Umbilical cord (tissue), 2 donors: ENCODE results near the gene PIK3C3. TPM values are rescaled to one million over a fixed set of nuclear protein-coding genes. Genes with fewer than 3 reads are reported as not detected.
A peak's percentile ranks its signal among the peaks of the same experiment; 100 is the strongest.
"Not testable (repeated sequence)": the region's sequence is repeated elsewhere in the genome, so short reads cannot be mapped to it uniquely, and the experiment has no call there.

Source experiments
- DNase-seq: peaks from one replicate; pipeline ENCODE4 v3.0.0-alpha.2; 2015; ENCODE audit warnings: low spot score
- total RNA-seq: library from RNA; depleted of rRNA; stranded (reverse); fragments of >200 nt; gene quantifications from one replicate; pipeline ENCODE4 v1.2.3, GENCODE V29; 2014; ENCODE audit warnings: low replicate concordance; ENCODE audit not compliant: insufficient read depth

PIK3C3 gene
- total RNA-seq, 1 donor from 2014 or later: 83.8 TPM

- DNase-seq: no peak
These were observed 69.1 kb downstream of the PIK3C3 start for GRCh38 chr18:42024131-42024530.

GRCh38 chr18:42025491-42025890 is 70.5 kb downstream of the PIK3C3 start:
- DNase-seq: no peak

DNA sequence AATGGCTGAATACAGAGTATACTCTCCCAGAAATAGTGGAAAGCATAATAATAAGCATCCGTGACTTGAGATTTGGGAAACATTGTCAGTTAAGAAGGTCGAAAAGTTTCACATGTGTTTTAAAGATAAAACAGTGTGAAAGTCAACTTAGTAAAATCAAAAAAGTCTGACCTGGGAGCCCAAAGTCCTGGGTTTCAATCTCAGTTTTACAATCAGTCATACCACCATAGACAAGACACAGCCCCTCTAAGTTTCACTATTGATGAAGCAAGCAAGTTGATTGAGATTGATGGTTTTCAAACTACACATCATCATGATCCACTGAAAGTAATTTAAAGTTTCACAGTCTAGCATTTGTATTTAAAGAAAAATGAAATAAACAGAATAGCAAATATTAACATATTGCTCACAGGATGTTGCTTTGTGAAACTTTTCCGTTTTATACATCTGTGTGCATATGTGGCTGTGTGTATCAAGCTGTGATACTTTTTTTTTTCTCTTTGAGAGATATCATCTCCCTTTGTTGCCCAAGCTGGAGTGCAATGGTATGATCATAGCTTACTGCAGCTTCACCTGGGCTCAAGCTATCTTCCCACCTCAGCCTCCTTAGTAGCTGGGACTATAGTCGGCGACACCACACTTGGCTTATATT is 71.1 kb downstream of the PIK3C3 start:
- DNase-seq: no peak

DNA sequence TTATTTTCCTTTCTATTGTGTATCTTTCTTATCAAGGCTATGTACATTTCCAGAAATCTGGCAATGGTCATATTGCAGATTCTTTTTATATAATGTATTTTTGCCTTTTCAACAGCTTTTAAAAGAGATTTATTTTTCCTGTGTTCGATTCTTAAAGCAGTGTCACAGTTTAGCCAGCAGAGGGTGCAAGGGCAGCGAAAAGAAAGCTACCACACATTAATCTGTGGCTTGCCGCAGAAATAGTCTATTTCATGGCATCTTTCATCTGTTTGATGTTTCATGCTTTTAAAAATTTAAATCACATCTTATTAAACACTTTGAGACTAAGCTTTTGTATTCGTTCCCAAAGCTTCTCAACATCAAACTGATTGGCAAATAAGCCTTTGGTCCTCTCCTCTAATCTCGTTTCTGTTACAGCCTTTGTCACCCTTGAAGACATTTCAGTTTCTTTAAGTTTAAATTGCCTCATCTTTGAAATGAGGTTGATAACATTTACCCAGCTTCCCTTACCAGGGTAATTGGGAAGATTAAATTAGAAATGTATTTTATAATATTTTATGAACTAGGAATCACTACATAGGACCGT is 73.3 kb downstream of the PIK3C3 start:
- peak; percentile 45 for DNase-seq

GRCh38 chr18:42029092-42029491 is 74.1 kb downstream of the PIK3C3 start:
- DNase-seq: no peak

GRCh38 chr18:42030586-42031182 is 75.7 kb downstream of the PIK3C3 start:
- no peak for DNase-seq

- DNase-seq: no peak
These were observed 77.4 kb downstream of the PIK3C3 start for GRCh38 chr18:42032447-42032846.

- DNase-seq: no peak
These were observed 78.2 kb downstream of the PIK3C3 start for GRCh38 chr18:42033137-42033810.

- DNase-seq: peak; percentile 86
These were observed 83.9 kb downstream of the PIK3C3 start for GRCh38 chr18:42038936-42039335.

GRCh38 chr18:42039396-42039795 is 84.4 kb downstream of the PIK3C3 start:
- DNase-seq: no peak

DNA sequence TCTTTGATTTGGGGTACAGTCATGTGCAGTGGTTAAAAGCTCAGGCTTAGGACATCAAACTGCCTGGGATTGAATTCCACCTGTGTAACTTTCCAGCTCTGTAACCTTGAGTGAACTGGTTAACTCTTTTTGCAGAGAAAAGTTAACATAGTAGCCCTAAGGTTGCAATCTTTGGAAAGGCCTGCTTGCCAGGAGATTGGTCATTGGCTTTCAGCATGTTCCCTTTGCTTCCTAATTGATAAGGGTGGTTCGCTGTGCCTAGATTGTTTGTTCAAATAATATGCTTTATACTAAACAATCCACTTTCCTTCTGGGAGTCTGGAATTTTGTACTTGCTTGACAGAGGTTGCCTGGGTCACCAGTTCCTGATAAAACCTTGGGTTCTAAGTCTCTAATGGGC is 86.8 kb downstream of the PIK3C3 start:
- DNase-seq: no peak

DNA sequence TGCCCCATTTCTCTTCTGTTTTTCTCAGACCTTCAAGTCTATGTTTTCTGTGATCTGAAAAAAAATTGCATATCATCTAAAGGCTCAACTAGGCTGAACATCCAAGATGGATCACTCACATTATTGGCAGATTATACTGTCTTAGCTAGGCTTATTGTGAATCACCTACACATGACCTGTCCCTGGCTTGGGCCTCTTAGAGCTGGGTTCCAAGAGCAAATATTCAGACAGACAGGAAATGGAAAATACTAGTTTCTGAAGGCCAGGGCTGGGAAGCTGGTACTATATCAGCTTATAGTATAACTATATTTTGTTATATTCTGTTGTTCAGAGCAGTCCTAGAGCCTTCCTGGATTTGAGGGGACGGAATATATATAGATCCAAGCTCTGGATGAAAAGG is 90.3 kb downstream of the PIK3C3 start:
- peak; percentile 23 for DNase-seq

DNA sequence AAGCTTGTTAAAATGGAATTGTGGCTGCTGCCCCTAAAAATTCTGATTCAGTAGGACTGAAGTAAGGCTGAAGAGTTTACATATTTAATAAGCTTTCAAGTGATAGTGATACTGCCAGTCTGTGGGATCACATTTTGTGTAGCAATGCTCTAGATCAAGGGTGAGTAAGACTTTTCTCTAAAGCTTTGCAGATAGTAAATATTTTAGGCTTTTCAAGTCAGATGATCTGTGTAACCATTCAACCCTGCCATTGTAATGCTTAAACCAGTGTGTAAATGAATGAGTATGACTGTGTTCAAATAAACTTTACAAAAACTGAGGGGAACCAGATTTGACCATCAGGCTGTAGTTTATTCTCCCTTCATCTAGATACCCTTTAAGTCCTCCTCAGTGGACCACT is 92.7 kb downstream of the PIK3C3 start:
- DNase-seq: peak; percentile 26

- DNase-seq: peak; percentile 74
These were observed 93.1 kb downstream of the PIK3C3 start for GRCh38 chr18:42048158-42048557.

DNA sequence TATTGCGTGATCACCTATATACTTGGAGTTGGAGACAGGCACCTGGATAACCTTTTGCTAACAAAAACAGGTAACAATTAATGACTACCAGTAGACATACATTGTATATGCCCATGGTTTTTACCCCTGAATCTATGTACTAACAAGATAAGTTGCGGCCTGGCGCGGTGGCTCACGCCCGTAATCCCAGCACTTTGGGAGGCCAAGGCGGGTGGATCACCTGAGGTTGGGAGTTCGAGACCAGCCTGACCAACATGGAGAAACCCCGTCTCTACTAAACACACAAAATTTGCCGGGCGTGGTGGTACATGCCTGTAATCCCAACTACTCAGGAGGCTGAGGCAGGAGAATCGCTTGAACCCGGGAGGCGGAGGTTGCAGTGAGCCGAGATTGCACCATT is 94.5 kb downstream of the PIK3C3 start:
- not testable (repeated sequence) for DNase-seq

- DNase-seq: no peak
These were observed 96.4 kb downstream of the PIK3C3 start for GRCh38 chr18:42051411-42051810.

GRCh38 chr18:42052122-42052708 is 97.2 kb downstream of the PIK3C3 start:
- DNase-seq: peak; percentile 26

- peak; percentile 34 for DNase-seq
These were observed 98.3 kb downstream of the PIK3C3 start for GRCh38 chr18:42053188-42053781.

DNA sequence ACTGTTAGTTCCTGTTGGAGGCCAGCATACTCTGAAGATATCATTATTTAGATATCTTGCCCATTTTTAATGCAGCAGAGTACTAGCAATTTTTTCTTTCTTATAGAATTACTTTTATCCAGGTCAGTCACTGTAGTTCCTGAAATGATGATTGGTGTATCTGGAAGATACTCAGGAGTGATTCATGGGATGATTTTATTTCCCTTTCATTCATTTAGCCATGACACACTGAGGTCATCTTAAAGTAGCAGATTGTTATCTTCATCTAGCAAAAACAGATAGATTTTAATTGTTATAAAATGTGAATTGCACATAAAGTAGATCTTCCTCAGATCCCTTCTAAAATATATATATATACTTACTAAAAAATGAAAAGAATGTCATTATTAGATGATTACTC is 109.1 kb downstream of the PIK3C3 start:
- no peak for DNase-seq

GRCh38 chr18:42067518-42067917 is 112.5 kb downstream of the PIK3C3 start:
- no peak for DNase-seq

DNA sequence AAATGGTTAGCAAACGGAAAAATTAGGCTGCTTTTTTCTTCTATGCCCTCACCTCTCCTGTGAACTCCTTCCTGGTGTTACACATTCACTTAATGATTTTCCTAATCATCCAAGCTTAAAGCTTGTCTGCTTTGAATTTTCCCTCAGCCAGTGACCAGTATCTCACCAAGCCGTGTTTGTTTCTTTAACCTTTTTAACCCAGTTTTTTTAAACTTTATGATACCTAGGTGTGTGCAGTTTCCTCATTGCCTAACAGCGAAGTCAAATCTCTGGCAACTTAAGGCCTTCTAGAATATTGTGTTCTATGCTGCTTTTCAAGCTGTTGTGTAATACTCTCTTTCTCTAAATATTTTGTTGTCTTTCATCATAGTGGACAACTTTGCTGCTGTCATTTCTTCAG is 113.0 kb downstream of the PIK3C3 start:
- no peak for DNase-seq

DNA sequence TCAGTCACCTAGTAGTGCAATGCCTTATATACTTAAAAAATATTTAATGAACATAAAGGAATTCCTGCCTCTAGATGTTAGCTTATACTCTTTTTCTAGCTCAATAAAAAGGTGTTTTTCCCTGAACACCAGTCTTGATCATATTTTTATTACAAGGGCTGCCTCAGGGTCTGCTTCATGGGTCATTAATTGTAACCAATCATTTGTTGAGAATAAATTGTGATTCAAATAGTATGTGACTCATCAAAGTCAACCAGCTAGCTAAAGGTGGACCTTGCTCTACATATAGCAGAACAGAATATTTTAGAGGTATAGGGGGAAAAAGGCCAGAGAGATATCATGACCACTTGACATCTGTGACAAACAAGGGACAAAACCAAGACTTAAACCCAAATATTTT is 114.0 kb downstream of the PIK3C3 start:
- no peak for DNase-seq
